PC-9 (cell line): ENCODE measurements around the gene SRPRB. TPM values are rescaled to one million over a fixed set of nuclear protein-coding genes. Genes with fewer than 3 reads are reported as not detected.

Experiments used
- BruUV-seq: library from RNA; stranded (reverse); fragments of 400-500 nt; replicated peaks from 2 replicates; lab custom pipeline; 2021; lab: Mats Ljungman, UMichigan
- CTCF ChIA-PET: fragments of 300-600 bp; sonication (Branson Sonifier 250); formaldehyde crosslinking; loops from one replicate; lab custom pipeline; 2022; ENCODE audit warnings: antibody characterized with exemption; lab: Charles Lee
- POLR2A ChIA-PET: fragments of 300-600 bp; sonication (Branson Sonifier 250); formaldehyde crosslinking; loops from one replicate; lab custom pipeline; 2022; ENCODE audit warnings: antibody characterized with exemption; ENCODE audit not compliant: unreplicated experiment; lab: Charles Lee
- DNase-seq, 2 experiments: peaks; one replicate each; pipeline versions ENCODE4 v3.0.0 to v3.0.0-alpha.2; 2015 to 2022; ENCODE audit warnings: mixed read lengths in 1 of 2
- H2AFZ ChIP-seq: fragments of 200-600 bp; sonication (generic); 2 replicates; pipeline ENCODE4 v1.8.1; 2017; ENCODE audit warnings: antibody characterized with exemption
- H3F3A ChIP-seq: fragments of 200-600 bp; sonication (generic); 2 replicates; pipeline ENCODE4 v1.8.1; 2017; ENCODE audit warnings: antibody characterized with exemption, mild to moderate bottlenecking, low read depth; ENCODE audit not compliant: insufficient read depth
- H3K27ac ChIP-seq: fragments of 200-600 bp; sonication (generic); 2 replicates; pipeline ENCODE4 v1.6.1; 2016; ENCODE audit warnings: mixed run types
- H3K27me3 ChIP-seq: fragments of 200-600 bp; sonication (generic); 2 replicates; pipeline ENCODE4 v1.6.1; 2016; ENCODE audit warnings: low read depth, mixed run types; ENCODE audit not compliant: insufficient read depth
- H3K36me3 ChIP-seq: fragments of 200-600 bp; sonication (generic); 2 replicates; pipeline ENCODE4 v1.6.1; 2016; ENCODE audit warnings: low read depth, mixed run types
- H3K4me1 ChIP-seq: fragments of 200-600 bp; sonication (generic); replicated peaks from 2 replicates; pipeline ENCODE4 v1.6.1; 2016; ENCODE audit warnings: mixed run types; ENCODE audit not compliant: insufficient read depth
- H3K4me2 ChIP-seq: fragments of 200-600 bp; sonication (generic); 2 replicates; pipeline ENCODE4 v1.6.1; 2017; ENCODE audit warnings: mixed run types
- H3K4me3 ChIP-seq: fragments of 200-600 bp; sonication (generic); 2 replicates; pipeline ENCODE4 v1.6.1; 2016; ENCODE audit warnings: mixed run types
- H3K79me2 ChIP-seq: fragments of 200-600 bp; sonication (generic); 2 replicates; pipeline ENCODE4 v1.6.1; 2017; ENCODE audit warnings: low read depth, mixed run types
- H3K9me2 ChIP-seq: fragments of 200-600 bp; sonication (generic); 2 replicates; pipeline ENCODE4 v1.8.1; 2017; ENCODE audit warnings: mild to moderate bottlenecking; ENCODE audit not compliant: insufficient read depth
- H3K9me3 ChIP-seq: fragments of 200-600 bp; sonication (generic); 2 replicates; pipeline ENCODE4 v1.8.1; 2016; ENCODE audit warnings: low read depth; ENCODE audit not compliant: insufficient read depth
- H4K20me1 ChIP-seq: fragments of 200-600 bp; sonication (generic); 2 replicates; pipeline ENCODE4 v1.8.1; 2017; ENCODE audit not compliant: insufficient read depth
- EZH2 ChIP-seq: fragments of 200-600 bp; sonication (generic); IDR thresholded peaks from 2 replicates; pipeline ENCODE4 v1.8.0; 2017; ENCODE audit warnings: antibody characterized with exemption, low read depth
- intact Hi-C: fragments of 100-400 bp; cut with micrococcal nuclease; formaldehyde crosslinking; loops from one replicate; pipeline ENCODE4 v1.10.0; 2022; ENCODE audit not compliant: unreplicated experiment
- total RNA-seq: library from RNA; stranded (reverse); gene quantifications from 2 replicates; pipeline ENCODE4 v1.2.3, GENCODE V29; 2021
- TF ChIP-seq, protein P1 (sequence below): fragments of 200-600 bp; sonication (generic); conservative IDR thresholded peaks from 2 replicates; pipeline ENCODE4 v1.6.1; 2017; ENCODE audit warnings: mixed run types, antibody characterized with exemption, mild to moderate bottlenecking, moderate library complexity

SRPRB gene
- total RNA-seq, 1 experiment from 2014 or later: 25.5 TPM

DNA sequence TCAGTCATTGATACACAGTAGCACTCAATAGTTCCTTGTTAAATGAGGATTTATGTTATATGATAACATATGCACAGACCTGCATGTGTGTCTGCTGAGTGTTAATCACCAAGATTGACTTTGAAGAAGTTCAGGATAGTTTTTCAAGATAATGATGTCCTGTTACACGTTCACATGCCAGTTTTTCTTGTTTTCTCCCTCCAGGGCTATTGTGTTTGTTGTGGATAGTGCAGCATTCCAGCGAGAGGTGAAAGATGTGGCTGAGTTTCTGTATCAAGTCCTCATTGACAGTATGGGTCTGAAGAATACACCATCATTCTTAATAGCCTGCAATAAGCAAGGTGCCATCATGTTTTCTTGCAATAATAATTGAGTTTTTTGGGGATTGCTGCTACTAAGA, 9.8 kb downstream of the SRPRB start:
- Histone ChIP-seq H3K79me2 (no peaks in the 10 kb centered on the region), H3K4me1 (no peaks in the 10 kb centered on the region), H3K4me3 (no peak overlapping the region), H3K9me3 (no peaks in the 10 kb centered on the region), H3K9me2 (no peaks in the 10 kb centered on the region), H3K4me2 (no peak overlapping the region), H3F3A (0 out of 2 replicates have a peak, but pooled peaks cover 4% of the 10 kb centered on the region), H2AFZ (no peak overlapping the region), H3K27me3 (no peaks in the 10 kb centered on the region), H3K27ac (no peak overlapping the region), H4K20me1 (no peaks in the 10 kb centered on the region), H3K36me3 (peaks cover 58% of the 10 kb centered on the region)
- CTCF ChIA-PET: no interaction called here
- POLR2A ChIA-PET: no interaction called here
- DNase-seq: no peak
- intact Hi-C loops: loop anchor here (5.0 kb wide), 1 partner anchor 662 kb away; no protein-coding TSS in a partner anchor
- TF ChIP-seq, protein P1, sequence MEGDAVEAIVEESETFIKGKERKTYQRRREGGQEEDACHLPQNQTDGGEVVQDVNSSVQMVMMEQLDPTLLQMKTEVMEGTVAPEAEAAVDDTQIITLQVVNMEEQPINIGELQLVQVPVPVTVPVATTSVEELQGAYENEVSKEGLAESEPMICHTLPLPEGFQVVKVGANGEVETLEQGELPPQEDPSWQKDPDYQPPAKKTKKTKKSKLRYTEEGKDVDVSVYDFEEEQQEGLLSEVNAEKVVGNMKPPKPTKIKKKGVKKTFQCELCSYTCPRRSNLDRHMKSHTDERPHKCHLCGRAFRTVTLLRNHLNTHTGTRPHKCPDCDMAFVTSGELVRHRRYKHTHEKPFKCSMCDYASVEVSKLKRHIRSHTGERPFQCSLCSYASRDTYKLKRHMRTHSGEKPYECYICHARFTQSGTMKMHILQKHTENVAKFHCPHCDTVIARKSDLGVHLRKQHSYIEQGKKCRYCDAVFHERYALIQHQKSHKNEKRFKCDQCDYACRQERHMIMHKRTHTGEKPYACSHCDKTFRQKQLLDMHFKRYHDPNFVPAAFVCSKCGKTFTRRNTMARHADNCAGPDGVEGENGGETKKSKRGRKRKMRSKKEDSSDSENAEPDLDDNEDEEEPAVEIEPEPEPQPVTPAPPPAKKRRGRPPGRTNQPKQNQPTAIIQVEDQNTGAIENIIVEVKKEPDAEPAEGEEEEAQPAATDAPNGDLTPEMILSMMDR: no peak
- TF ChIP-seq EZH2: no peak
- BruUV-seq: no TSS peak

GRCh38 chr3:133820129-133820528, 14.5 kb downstream of the SRPRB start:
- Histone ChIP-seq H3K4me3 (no peak overlapping the region), H3K9me2 (no peaks in the 10 kb centered on the region), H3K36me3 (peaks cover 45% of the 10 kb centered on the region), H3F3A (0 out of 2 replicates have a peak, but pooled peaks cover 4% of the 10 kb centered on the region), H3K79me2 (no peaks in the 10 kb centered on the region), H3K9me3 (no peaks in the 10 kb centered on the region), H2AFZ (no peak overlapping the region), H4K20me1 (no peaks in the 10 kb centered on the region), H3K4me2 (no peak overlapping the region), H3K27me3 (no peaks in the 10 kb centered on the region), H3K4me1 (no peaks in the 10 kb centered on the region), H3K27ac (no peak overlapping the region)
- POLR2A ChIA-PET: no interaction called here
- BruUV-seq: no TSS peak
- TF ChIP-seq, protein P1: no peak
- TF ChIP-seq EZH2: no peak
- intact Hi-C loops: loop anchor here (5.0 kb wide), 1 partner anchor 667 kb away; the partner anchor contains the start of genes ANAPC13 and CEP63
- no peak for DNase-seq
- CTCF ChIA-PET: interaction anchor here (0.5 kb wide), 1 partner anchor 427 kb away, joined by 6 read pairs; no protein-coding TSS in a partner anchor

- intact Hi-C loops: loop anchor here (5.0 kb wide), 1 partner anchor 666 kb away; the partner anchor contains the start of genes ANAPC13 and CEP63
- Histone ChIP-seq H4K20me1 (no peaks in the 10 kb centered on the region), H3K9me3 (no peaks in the 10 kb centered on the region), H3K27ac (no peak overlapping the region), H3F3A (0 out of 2 replicates have a peak, but pooled peaks cover 4% of the 10 kb centered on the region), H3K9me2 (no peaks in the 10 kb centered on the region), H3K4me3 (no peak overlapping the region), H3K27me3 (no peaks in the 10 kb centered on the region), H2AFZ (no peak overlapping the region), H3K79me2 (no peaks in the 10 kb centered on the region), H3K36me3 (peaks cover 36% of the 10 kb centered on the region), H3K4me1 (no peaks in the 10 kb centered on the region), H3K4me2 (no peak overlapping the region)
- TF ChIP-seq EZH2: no peak
- TF ChIP-seq, protein P1: no peak
- CTCF ChIA-PET: no interaction called here
- POLR2A ChIA-PET: no interaction called here
- BruUV-seq: no TSS peak
- DNase-seq: no peak
Measured at GRCh38 chr3:133820889-133821675, 15.5 kb downstream of the SRPRB start.
